GM21423 (cell line): Measurements from ENCODE around the gene GXYLT2.
"Not testable (repeated sequence)": the region's sequence is repeated elsewhere in the genome, so short reads cannot be mapped to it uniquely, and the experiment has no call there.

ENCODE experiments used
- ATAC-seq: cut with Tn5 transposase; IDR thresholded peaks from one replicate; pipeline ENCODE4 v1.9.1; 2021; ENCODE audit warnings: mild to moderate bottlenecking, moderate library complexity; ENCODE audit not compliant: unreplicated experiment

GXYLT2 gene

DNA sequence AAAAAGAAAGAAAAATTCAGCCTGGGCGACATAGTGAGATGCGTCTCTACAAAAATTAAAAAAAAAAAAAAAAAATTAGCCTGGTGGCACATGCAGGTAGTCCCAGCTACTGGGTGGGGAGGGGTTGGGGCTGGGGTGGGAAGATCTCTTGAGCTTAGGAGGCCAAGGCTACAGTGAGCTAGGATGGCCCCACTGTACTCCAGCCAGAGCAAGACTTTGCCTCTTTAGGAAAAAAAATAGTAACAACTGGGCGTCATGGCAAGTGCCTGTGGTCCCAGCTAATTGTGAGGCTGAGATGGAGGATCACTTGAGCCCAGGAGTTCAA lies 84.8 kb downstream of the GXYLT2 start:
- no peak for ATAC-seq

DNA sequence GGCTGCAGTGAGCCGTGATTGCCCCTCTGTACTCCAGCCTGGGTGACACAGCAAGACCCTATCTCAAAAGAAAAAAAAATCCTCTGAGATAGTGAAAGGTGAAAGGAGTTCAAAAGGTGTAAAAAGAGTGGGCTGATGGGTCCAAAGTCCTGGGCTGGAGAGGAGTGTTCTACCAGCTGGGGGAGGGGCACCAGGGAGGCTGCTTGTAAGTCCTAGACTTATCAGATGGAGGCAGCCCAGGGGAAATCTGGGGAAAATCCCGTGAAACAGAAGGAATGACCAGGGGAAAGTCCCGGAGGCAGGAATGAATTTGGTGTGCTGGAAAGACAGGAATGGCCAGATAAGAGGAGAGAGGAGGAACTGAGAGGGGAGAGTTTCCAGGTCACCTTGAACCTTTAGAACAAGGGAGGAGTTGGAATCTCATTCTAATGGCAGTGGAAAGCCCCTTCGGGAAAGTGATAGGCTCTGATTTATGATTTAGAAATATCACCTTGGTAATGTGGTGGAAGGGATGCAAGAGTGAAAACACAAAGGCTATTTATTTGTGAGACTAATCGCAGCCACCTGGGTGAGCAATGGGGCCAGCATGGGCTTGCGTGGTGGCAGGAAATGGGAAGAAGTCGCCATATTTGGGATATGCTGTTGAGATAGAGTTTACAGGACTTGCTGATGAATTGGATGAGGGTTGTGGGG lies 85.3 kb downstream of the GXYLT2 start:
- ATAC-seq, result no peak

DNA sequence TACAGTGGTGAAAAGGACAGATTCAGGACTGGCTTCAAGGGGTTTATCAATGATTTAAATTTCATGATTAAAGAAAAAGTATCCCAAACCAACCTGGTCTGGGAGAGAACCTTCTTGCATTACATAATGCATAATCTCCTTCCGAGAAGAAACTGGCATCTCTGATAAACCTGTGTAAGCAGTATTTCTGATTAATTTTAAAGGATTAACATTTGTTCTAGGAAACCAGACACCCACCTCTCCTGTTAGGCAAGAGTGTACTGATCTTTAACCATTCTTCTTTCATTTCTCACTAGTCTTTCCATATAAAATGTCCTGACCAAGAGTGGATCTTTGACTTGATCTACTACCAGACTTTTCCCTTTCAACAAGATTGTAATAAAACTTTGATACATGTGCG lies 85.9 kb downstream of the GXYLT2 start:
- no peak for ATAC-seq

DNA sequence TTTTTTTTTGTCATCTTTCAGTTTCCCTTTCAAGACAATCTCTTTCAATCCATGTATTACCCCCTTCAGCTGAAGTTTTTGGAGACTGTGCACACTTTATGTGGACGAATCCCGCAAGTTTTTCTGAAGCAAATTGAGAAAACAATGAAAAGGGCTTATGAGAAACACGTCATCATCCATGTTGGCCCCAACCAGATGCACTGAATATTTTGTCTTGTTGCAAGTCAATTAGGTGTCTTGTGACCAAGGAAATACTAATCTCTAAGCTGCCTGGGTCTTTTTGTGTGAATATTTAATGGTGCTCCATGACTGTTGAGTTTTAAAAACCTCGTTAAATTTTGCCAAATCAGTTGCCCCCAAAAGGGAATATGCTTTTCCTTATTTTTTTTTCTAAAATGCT lies 87.1 kb downstream of the GXYLT2 start:
- no peak for ATAC-seq

DNA sequence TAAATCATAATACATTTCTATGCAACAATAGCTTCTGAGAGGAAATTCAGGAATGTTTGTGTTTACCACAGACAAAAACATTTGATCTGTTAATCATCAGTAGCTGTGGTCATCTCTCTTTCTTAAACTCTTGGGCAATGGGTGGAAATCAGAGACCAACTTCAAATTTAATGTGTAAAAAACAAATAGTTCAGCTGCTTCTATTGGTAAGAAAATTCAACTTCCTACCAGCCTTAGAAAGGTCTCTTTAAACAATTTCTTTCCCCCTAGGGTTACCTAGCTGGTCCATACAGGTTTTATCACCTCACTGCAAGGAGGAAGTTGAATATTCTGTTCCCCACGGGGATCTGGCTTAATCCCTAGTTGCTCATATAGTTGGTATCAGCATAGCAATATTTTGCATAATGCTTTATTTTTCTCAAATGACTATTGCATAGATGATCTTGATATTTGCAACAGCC lies 88.5 kb downstream of the GXYLT2 start:
- ATAC-seq, result no peak

DNA sequence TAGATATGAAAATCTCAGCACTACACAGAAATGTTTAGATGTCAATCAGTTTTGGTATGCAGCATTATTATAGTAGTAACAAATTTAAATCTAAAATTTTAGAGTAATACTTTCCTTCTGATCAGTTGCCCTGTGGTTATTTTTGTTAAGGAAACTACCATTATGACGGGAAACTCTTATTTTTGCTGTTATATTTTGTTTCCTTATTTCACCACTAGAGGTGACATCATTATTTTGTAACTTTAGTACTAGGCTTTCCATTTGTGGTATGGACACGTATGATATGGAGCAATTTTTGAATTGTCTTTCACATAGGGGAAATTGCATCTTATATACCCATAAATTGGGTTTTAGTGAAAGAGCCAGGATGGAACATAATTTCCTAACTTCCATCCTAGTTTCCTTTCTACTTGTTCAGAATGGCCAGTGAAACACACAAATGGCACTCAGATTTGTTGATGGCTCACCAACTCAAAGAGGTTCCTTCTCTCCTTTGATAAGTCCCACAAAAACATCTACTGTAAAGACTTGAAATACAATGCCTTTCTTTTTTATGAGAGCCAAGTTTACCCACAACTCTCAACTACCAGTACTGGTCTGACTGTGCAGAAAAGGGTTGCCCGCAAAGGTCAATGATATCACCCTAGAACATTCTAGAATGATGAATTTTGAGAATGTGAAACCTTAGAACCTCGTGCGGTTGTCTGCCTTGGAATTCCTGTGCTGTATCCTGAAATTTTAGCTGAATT lies 89.4 kb downstream of the GXYLT2 start:
- ATAC-seq, result peak; percentile 55

DNA sequence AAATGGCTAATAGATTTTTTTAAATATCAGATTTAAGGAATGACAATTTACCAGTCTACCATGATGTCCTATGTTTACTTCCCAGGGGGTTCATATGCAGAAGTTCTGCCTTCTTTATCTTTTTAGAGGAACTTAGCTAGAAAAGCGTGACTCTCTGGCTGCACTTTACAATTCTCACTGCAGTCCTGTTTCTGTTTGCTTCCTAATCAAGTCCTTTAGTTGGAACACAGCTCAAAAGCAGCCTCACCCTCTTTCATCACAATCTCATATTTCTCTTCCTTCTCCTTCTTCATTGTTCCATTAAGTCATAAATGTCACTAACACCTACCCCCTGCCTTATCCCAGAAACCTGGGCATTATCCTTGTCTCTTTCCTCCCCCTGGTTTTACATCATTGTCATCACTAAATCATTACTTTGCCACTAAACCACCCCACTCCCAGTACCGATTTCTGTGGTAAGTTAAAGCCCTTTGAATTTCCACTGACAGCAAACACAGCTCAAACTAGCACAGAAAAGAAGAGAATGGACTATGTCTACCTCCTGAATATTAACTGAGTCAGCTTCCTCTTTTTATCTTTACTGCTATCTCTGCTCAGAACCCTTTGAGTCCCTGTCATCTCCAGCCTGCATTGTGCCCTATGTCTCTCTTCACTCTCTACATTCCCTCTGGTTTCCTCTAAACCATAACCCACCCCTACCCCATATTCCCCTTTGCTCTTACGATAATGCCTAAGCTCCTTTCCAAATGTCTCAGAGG lies 94.9 kb downstream of the GXYLT2 start:
- no peak for ATAC-seq

DNA sequence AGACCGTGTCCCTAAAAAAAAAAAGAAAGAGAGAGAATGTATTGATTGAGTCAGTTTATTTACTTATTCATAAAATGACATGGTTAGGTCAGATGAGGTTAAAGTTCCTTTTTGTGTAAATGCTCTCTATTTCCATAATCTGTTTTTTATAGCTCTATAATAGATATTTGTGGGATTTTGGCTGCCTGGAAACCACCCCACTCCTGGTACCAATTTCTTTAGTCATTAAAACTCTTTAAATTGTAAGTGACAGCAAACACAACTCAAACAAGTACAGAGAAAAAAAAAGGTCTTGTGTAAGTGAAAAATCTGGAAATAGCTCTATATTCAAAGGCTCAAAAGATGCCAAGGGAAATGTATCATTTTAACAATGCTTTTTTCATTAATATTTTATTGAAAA lies 97.7 kb downstream of the GXYLT2 start:
- no peak for ATAC-seq

DNA sequence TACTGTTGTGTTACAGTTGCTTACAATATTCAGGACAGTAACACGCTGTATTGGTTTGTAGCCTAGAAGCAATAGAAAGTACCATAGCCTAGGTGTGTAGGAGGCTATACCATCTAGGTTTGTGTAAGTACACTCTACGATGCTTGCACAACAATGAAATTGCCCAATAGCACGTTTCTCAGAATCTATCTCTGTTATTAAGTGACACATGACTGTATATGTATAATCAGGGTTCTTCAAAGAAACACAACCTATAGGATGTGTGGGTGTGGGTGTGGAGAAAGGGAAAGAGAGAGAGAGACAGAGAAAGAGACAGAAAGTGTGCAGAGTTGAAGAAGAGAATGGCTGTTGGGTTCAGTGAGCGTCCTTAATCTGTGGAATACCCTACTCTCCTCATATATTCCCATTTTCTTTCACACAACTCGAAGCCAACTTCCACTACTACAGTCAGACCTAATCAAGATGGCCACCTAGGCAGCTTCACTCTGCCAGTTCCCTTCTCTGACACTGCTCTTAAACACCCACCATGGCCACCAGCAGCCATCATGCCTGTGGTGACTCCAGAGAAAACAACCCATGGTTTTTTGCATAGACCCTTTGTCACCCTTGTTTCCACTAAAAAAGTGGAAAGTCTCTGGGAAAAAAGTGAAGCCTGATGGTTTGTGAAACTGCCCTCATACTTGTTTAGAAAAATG lies 103.0 kb downstream of the GXYLT2 start:
- ATAC-seq, result no peak

DNA sequence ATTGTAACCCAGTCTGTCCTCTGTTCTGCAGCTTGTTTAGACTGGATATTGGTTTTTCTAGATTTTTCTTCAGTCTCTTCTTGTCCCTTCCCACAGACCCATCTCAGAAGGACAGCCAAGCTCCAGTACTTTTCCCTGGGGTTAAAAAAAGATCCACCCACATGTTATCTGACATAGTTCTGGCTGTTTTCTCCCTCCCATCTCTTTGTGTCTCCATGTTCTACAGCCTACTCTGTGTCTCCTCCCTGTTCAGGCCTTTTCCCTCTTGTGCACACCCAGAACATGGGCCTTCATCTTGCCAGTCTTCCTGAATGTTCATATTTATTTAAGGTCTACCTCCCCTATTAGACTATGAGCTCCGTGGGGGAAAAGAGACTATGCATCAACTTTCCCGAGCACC lies 103.7 kb downstream of the GXYLT2 start:
- no peak for ATAC-seq

DNA sequence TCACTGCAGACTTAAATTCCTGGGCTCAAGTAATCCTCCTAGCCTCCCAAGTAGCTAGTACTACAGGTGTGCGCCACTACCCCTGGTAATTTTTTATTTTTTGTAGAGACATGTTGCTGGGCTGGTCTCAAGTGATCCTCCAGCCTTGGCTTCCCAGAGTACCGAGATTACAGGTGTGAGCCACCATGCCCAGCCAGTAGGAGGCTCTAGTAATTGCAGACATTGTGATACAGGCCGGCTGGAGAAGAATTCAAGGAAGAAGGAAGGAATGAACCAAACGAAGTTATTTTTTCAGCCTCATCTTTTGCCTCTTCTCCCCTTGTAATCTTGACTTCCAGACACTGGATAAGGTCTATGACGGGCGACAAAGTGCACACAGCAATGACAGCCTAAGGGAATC lies 105.5 kb downstream of the GXYLT2 start:
- no peak for ATAC-seq

DNA sequence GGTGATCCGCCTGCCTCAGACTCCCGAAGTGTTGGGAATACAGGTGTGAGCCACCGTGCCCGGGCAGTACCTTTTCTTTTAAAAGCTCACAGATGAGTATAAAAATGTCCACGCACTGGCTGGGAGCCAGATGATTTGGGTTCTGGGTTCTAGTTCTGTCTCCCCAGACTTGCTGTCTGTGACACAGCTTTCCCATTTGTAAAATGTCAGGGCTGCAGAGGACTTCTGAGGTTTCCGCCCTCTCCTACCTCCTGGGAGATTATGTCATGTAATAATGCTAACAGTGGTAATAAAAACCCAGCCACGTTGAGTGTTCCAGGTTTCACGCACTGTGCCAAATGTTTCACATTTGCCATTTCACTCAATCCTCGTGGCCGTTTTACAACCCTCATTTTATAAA lies 107.5 kb downstream of the GXYLT2 start:
- ATAC-seq, result no peak

DNA sequence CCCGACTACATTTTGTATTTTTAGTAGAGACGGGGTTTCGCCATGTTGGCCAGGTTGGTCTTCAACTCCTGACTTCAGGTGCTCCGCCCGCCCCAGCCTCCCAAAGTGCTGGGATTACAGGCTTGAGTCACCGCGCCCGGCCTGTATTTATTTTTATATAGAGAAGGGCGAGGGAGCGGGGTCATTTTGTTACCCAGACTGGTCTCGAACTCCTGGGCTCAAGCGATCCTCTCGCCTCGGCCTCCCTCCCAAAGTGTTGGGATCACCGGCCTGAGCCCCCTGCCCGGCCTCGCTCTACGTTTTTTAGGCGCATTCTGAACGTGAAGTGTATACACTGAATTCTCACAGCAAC lies 108.3 kb downstream of the GXYLT2 start:
- no peak for ATAC-seq

DNA sequence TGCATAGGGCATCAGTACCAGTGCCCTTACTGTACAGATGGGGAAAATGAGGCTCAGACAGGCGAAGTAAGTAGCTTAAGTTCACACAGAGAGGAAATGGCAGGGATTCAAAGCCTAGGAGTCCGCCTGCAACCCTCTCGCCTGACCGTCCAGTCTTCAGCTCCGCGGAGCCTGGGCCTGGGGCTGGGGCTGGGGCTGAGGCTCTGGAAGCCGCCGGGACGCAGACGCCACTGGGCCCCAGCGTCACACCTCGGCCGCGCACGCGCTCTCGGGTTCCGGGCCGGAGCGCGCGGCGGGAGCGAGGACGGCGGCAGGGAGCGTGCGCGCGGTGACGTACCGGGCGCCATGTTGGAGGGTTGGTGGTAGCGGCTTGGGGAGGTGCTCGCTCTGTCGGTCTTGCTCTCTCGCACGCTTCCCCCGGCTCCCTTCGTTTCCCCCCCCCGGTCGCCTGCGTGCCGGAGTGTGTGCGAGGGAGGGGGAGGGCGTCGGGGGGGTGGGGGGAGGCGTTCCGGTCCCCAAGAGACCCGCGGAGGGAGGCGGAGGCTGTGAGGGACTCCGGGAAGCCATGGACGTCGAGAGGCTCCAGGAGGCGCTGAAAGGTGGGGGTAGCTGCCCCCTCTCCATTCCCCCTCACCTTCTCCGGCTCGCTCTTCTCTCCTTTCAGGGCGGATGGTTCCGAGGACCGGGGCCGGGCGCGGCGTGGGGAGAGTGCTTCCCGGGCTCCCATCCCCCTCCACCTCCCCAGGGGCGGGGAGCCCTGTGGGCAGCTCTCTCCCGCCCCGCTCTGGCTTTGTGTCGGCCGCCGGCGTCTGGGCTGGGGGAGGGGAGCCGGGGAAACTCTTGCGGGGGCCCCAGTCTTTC lies 108.9 kb downstream of the GXYLT2 start, which contains the start of gene PPP4R2:
TSS of gene PPP4R2 (plus strand) at position 339 of the 861 bp plus-strand sequence. CDS start at position 566, 227 bp downstream.
- peak; percentile 91 for ATAC-seq

DNA sequence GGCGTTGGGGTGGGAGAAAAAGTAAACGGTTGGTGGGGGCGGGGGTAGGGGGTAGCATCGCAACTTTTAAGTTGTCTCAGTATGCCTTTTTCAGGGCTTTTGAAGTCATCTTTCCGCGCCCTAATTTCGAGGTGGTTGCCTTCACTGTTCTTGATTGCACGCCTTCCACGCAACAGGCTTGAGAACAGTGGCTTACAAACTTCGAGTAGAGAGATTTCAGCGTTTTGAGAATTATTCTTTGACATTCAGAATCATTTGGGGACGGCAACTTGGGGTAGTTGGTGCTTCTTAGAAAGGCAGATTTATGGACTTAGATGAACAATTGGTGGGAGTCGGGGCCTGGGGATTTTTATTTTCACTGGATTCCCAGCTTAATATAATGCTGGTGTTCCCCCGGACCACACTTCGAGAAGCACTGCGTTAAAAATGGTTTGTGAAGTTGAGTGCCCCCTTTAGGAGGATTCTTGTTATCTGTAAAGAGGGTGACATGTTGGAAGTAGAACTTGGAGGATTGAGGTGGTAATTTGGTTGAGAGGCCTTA lies 109.6 kb downstream of the GXYLT2 start:
- ATAC-seq, result no peak

DNA sequence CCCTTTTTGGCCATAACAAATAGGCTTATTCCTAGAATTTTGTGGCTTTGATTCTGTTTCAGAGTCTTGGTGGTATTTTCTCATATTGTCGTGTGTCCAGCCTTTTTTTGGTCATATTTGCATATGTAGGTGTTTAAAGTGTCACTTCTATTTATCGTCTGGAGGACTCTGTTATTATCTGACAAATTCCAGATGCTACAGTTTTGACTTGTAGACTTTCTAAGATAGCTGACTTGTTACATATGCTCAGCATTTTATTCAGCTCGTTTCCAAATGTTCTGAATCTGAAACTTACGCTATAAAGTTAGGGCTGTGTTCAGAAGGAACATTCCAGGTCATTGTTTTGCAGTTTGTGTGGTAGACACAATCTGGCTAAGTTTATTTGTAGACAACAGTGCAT lies 110.6 kb downstream of the GXYLT2 start:
- no peak for ATAC-seq

DNA sequence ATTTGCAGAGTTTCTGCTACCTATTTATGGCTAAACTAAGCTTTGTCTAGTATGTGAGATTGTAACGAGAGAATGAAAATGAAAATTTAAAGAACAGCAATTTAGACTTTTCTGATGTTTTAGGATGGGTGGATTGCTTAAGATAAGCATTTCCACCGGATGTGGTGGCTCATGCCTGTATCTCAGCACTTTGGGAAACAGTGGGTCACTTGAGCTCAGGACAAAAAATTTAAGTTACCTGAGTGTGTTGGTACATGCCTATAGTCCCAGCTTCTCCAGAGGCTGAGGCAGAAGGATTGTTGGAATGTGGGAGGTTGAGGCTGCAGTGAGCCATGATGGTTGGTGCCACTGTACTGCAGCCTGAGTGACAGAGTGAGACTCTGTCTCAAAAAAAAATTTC lies 112.1 kb downstream of the GXYLT2 start:
- ATAC-seq, result no peak

DNA sequence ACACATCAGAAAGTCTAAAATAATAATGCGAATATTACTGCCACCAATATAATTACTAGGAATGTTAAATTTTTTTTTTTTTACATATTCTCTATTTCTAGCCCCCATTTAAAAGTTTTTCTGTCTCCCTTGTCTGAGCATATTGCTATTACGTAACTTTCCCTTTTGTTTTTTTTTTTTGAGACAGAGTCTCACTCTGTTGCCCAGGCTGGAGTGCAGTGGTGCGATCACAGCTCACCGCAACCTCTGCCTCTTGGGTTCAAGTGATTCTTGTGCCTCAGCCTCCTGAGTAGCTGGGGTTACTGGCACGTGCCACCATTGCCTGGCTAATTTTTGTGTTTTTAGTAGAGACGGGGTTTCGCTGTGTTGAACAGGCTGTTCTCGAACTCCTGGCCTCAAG lies 115.2 kb downstream of the GXYLT2 start:
- ATAC-seq, result not testable (repeated sequence)

DNA sequence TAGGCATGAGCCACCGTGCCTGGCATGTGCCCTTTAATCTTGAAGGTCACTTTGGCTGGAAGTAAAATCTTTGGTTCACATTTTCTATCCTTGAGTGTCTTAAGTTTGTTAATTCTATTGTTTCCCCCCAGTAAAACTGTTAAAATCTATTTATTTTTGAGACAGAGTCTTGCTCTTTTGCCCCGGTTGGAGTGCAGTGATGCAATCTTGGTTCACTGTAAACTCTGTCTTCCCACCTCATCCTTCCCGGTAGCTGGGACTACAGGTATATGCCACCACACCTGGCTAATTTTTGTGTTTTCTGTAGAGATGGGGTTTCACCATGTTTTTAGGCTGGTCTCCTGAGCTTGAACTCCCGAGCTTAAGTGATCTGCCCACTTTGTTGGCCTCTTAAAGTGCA lies 116.5 kb downstream of the GXYLT2 start:
- ATAC-seq, result no peak
